Brain microvascular endothelial cell (primary cell): ENCODE data around the gene KRTAP4-11.
"Not testable (repeated sequence)": the region's sequence is repeated elsewhere in the genome, so short reads cannot be mapped to it uniquely, and the experiment has no call there.

Experiments
- DNase-seq: peaks from one replicate; pipeline ENCODE4 v3.0.0-alpha.2; 2020
- H3K27ac ChIP-seq: fragments of 250-450 bp; sonication (Bioruptor Pico); 2 replicates; pipeline ENCODE4 v1.5.1; 2020; ENCODE audit warnings: mild to moderate bottlenecking, moderate library complexity
- H3K27me3 ChIP-seq: fragments of 250-450 bp; sonication (Bioruptor Pico); replicated peaks from 2 replicates; pipeline ENCODE4 v1.5.1; 2020; ENCODE audit warnings: mild to moderate bottlenecking
- H3K36me3 ChIP-seq: fragments of 250-450 bp; sonication (Bioruptor Pico); replicated peaks from 2 replicates; pipeline ENCODE4 v1.5.1; 2020; ENCODE audit warnings: mild to moderate bottlenecking
- H3K4me3 ChIP-seq: 2 replicates; pipeline ENCODE4 v1.5.1; 2011; ENCODE audit warnings: low read depth, mild to moderate bottlenecking, control low read depth, low read length, moderate library complexity
- in situ Hi-C: cut with HindIII; loops from 2 replicates; pipeline ENCODE4 v1.10.0; 2017; ENCODE audit warnings: low sequenced_read_pairs, low pct_ligation_motif_present
- TF ChIP-seq, protein P1 (sequence below): IDR thresholded peaks from 2 replicates; pipeline ENCODE4 v1.5.1; 2011; ENCODE audit warnings: low read depth, mild to moderate bottlenecking, moderate library complexity, low read length, control low read depth, inconsistent platforms; ENCODE audit errors: missing control alignments

KRTAP4-11 gene

DNA sequence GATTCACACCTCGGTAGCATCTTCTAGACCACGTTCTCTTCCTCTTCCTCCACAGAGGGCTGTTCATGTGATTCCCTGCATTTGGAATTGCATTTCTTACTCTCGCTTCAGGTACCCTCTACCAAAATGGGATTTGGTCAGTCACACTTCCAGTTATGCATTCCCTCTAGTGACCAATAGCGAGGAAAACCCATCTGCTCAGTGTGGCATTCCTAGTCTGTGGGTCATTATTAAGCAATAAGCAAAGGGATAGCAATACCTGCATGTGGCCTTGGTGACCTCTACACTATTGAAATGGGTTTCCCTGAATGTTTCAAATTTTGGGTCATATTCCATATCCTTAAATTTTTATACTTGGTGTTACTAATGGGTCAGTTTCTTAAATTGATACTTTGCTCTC, 31.9 kb upstream of the KRTAP4-11 start:
- in situ Hi-C loops, result no loop called here
- H3K4me3 ChIP-seq, result no peak overlapping the region
- TF ChIP-seq, protein P1, sequence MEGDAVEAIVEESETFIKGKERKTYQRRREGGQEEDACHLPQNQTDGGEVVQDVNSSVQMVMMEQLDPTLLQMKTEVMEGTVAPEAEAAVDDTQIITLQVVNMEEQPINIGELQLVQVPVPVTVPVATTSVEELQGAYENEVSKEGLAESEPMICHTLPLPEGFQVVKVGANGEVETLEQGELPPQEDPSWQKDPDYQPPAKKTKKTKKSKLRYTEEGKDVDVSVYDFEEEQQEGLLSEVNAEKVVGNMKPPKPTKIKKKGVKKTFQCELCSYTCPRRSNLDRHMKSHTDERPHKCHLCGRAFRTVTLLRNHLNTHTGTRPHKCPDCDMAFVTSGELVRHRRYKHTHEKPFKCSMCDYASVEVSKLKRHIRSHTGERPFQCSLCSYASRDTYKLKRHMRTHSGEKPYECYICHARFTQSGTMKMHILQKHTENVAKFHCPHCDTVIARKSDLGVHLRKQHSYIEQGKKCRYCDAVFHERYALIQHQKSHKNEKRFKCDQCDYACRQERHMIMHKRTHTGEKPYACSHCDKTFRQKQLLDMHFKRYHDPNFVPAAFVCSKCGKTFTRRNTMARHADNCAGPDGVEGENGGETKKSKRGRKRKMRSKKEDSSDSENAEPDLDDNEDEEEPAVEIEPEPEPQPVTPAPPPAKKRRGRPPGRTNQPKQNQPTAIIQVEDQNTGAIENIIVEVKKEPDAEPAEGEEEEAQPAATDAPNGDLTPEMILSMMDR, result no peak
- no peaks in the 10 kb centered on the region for H3K36me3 ChIP-seq
- no peak for DNase-seq
- H3K27me3 ChIP-seq, result no peaks in the 10 kb centered on the region
- H3K27ac ChIP-seq, result no peak overlapping the region

DNA sequence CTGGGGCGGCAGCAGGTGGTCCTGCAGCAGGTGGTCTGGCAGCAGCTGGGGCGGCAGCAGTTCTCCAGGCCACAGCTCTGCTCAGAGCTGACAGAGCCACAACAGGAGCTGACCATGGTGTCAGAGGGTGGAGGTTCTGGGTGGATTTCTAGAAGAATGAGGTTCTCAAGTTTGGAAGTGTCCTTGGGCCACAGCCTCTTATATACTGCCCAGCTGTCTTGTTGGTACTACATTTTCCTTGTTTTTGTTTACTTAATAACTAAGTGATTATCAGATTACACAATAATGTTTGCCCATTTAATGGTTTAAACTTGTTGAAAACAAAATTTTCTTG, 31.4 kb upstream of the KRTAP4-11 start, which contains the start of gene KRTAP4-5:
TSS of gene KRTAP4-5 (minus strand) at position 174 of the 334 bp plus-strand sequence. CDS start at position 116, 58 bp downstream.
- in situ Hi-C loops, result no loop called here

DNA sequence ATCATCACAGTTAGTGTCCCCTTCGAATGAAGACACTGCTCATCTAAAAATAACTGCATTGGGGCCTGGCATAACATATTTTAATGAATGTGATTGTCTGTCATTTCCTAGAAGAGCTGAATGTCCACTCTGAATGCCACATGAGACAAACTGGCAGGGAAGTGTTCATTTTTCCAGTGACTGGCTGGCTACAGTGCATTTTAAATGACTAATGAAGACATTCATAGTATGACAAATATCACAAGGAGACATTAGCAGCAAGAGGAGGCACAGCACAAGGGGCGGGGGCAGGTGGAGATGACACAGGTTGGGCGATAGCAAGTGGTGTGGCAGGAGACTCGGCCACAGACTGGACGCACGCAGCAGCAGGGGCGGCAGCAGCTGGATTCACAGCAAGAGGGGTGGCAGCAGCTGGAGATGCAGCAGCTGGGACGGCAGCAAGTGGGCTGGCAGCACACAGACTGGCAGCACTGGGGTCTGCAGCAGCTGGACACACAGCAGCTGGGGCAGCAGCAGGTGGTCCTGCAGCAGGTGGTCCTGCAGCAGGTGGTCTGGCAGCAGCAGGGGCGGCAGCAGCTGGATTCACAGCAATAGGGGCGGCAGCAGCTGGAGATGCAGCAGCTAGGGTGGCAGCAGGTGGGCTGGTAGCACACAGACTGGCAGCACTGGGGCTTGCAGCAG, 30.9 kb upstream of the KRTAP4-11 start:
- DNase-seq, result not testable (repeated sequence)

More for the DNA sequence above, 31.4 kb upstream of the KRTAP4-11 start, which contains the start of gene KRTAP4-5:
- no peak for DNase-seq
- Histone ChIP-seq H3K4me3 (no peak within 1 kb of the TSS), H3K27ac (no peak within 1 kb of the TSS), H3K27me3 (no peaks in the 10 kb centered on the region), H3K36me3 (no peaks in the 10 kb centered on the region)
- TF ChIP-seq, protein P1, result no peak

DNA sequence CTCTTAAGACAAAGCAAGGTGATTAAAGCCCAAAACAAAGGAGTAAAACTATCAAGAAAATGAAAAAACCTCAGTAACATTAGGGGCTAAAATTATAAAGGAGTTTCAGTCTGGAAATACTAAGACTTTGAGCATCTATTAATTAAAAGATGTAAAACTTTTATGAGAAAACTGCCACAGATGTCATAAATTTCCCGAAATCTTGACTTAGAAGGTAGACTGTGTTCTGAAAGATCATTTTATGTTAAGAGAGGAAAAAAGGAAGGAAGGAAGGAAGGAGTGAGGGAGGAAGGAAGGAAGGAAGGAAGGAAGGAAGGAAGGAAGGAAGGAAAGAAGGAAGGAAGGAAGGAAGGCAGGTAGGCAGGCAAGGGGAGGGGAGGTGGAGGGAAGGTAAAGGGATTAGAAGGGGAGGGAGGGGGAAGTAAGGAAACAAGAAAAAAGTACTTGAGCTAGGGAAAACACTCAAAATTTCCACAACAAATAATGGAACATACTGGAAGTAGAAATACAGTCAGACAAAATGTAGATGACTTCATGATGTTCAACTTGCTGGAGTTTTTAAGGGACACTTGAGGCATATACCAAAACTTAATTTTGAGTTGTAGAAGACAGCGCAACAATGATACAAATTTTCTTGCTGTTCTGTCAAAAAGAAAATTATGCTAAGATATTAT, 29.5 kb upstream of the KRTAP4-11 start:
- no peak for DNase-seq
- TF ChIP-seq, protein P1, result no peak
- H3K27me3 ChIP-seq, result no peaks in the 10 kb centered on the region
- no peak overlapping the region for H3K4me3 ChIP-seq
- in situ Hi-C loops, result no loop called here
- H3K27ac ChIP-seq, result no peak overlapping the region
- H3K36me3 ChIP-seq, result no peaks in the 10 kb centered on the region

More for the DNA sequence above, 30.9 kb upstream of the KRTAP4-11 start:
- H3K36me3 ChIP-seq, in situ Hi-C loops, H3K27ac ChIP-seq, H3K4me3 ChIP-seq, H3K27me3 ChIP-seq: not testable (repeated sequence)

DNA sequence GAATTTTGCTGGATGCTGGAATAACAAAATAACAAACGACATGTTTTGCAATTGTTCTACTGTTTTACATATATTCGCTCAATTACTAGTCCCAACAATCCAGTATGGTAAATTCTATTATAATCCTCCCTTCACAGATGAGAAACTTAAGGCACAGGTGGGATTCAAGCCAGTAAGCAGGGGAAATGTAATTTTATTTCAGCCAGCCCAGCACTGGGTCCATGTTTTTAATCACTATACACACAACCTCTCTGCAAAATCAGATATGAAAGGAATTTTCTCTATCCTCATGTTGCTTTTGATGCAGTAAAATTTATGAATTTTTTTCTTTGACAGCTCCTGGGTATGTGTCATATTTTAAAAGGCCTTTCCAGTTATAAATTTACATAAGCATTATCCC, 27.1 kb upstream of the KRTAP4-11 start:
- H3K27ac ChIP-seq, result no peak overlapping the region
- no peak overlapping the region for H3K4me3 ChIP-seq
- H3K36me3 ChIP-seq, result no peaks in the 10 kb centered on the region
- DNase-seq, result no peak
- in situ Hi-C loops, result no loop called here
- no peaks in the 10 kb centered on the region for H3K27me3 ChIP-seq
- TF ChIP-seq, protein P1, result no peak

DNA sequence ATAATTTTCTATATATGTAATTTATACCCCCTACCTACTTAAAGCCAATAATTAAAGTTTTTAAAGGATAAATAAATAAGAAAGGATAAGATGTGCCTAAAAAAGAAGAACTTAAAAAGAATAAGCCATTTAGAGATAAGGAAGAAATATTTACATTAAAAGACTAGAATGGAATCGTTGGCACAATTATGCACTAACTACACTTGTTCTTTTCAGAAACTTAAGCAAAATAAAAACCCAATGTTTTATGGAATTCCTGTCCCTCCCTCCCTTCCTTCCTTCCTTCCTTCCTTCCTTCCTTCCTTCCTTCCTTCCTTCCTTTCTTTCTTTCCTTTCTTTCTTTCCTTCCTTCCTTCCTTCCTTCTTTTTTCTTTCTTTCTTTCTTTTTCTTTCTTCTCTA, 26.7 kb upstream of the KRTAP4-11 start:
- Histone ChIP-seq H3K27ac (no peak overlapping the region), H3K27me3 (no peaks in the 10 kb centered on the region), H3K36me3 (no peaks in the 10 kb centered on the region), H3K4me3 (no peak overlapping the region)
- in situ Hi-C loops, result no loop called here
- no peak for DNase-seq
- TF ChIP-seq, protein P1, result no peak
